KMS-11 (cell line): ENCODE results near the gene RHOU.

Source experiments
- H2AFZ ChIP-seq: fragments of 200-600 bp; sonication (generic); 2 replicates; pipeline ENCODE4 v1.6.1; 2016; ENCODE audit warnings: antibody characterized with exemption, mixed run types, low read depth
- H3K27ac ChIP-seq: fragments of 200-600 bp; sonication (generic); 2 replicates; pipeline ENCODE4 v1.6.1; 2016; ENCODE audit warnings: mild to moderate bottlenecking, mixed run types
- H3K27me3 ChIP-seq: fragments of 200-600 bp; sonication (generic); 2 replicates; pipeline ENCODE4 v1.6.1; 2017; ENCODE audit warnings: mild to moderate bottlenecking, low read depth, mixed run types, moderate library complexity; ENCODE audit not compliant: insufficient read depth
- H3K36me3 ChIP-seq: fragments of 200-600 bp; sonication (generic); 2 replicates; pipeline ENCODE4 v1.6.1; 2017; ENCODE audit warnings: mild to moderate bottlenecking, mixed run types; ENCODE audit not compliant: insufficient read depth
- H3K4me1 ChIP-seq: fragments of 200-600 bp; sonication (generic); 2 replicates; pipeline ENCODE4 v1.6.1; 2016; ENCODE audit warnings: mild to moderate bottlenecking, low read depth, mixed run types; ENCODE audit not compliant: poor library complexity, severe bottlenecking
- H3K4me2 ChIP-seq: fragments of 200-600 bp; sonication (generic); 2 replicates; pipeline ENCODE4 v1.7.0; 2016; ENCODE audit warnings: mild to moderate bottlenecking, mixed run types
- H3K4me3 ChIP-seq: fragments of 200-600 bp; sonication (generic); IDR thresholded peaks from 2 replicates; pipeline ENCODE4 v1.6.1; 2017; ENCODE audit warnings: low read depth, low read length, mixed read lengths; ENCODE audit not compliant: insufficient read depth
- H3K79me2 ChIP-seq: fragments of 200-600 bp; sonication (generic); 2 replicates; pipeline ENCODE4 v1.6.1; 2016; ENCODE audit warnings: low read depth, mixed run types; ENCODE audit not compliant: insufficient read depth
- H3K9ac ChIP-seq: fragments of 200-600 bp; sonication (generic); 2 replicates; pipeline ENCODE4 v1.6.1; 2016; ENCODE audit warnings: mild to moderate bottlenecking, mixed run types
- H4K20me1 ChIP-seq: fragments of 200-600 bp; sonication (generic); 2 replicates; pipeline ENCODE4 v1.6.1; 2016; ENCODE audit warnings: mild to moderate bottlenecking, mixed run types; ENCODE audit not compliant: insufficient read depth
- CTCF ChIP-seq: fragments of 200-600 bp; sonication (generic); conservative IDR thresholded peaks from 2 replicates; pipeline ENCODE4 v1.6.1; 2017; ENCODE audit warnings: low read depth, mild to moderate bottlenecking, antibody characterized with exemption, low read length, moderate library complexity, mixed read lengths

The RHOU gene

DNA sequence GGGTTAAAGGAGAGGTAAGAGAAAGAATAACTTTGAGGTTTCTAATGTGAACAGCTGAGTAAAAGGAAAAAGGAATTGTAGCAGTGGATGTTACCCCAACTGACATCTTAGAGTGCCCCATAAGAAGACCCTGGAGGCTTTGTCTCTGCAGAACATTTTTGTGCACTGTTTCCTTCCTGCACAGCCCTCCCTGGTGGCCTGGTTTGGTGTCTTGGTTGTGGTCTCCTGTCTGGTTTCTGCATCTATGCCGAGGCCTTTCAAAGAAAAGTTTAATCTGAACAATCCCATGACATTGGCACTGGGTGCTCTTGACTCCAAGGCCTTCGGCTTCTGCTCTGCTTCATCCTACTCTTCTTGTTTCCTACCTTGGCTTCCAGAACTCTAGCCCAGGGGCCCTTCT is 57.8 kb downstream of the RHOU start:
- Histone ChIP-seq H3K27me3 (no peaks in the 10 kb centered on the region), H3K4me3 (no peak overlapping the region), H4K20me1 (no peaks in the 10 kb centered on the region), H3K27ac (no peak overlapping the region), H3K4me2 (no peak overlapping the region), H3K79me2 (no peaks in the 10 kb centered on the region), H3K9ac (no peak overlapping the region), H3K4me1 (peaks cover 24% of the 10 kb centered on the region), H3K36me3 (no peaks in the 10 kb centered on the region), H2AFZ (no peak overlapping the region)
- no peak for TF ChIP-seq CTCF

GRCh38 chr1:228794173-228794572 is 58.9 kb downstream of the RHOU start:
- peak overlapping the region; percentile 19; the same call in 1 of the 2 replicates for H3K4me2 ChIP-seq

GRCh38 chr1:228794810-228795209 is 59.5 kb downstream of the RHOU start:
- H3K9ac ChIP-seq = no peak overlapping the region
- H3K27ac ChIP-seq = no peak overlapping the region
- H3K4me1 ChIP-seq = peaks cover 24% of the 10 kb centered on the region
- TF ChIP-seq CTCF = no peak
- H3K4me3 ChIP-seq = no peak overlapping the region
- H3K4me2 ChIP-seq = no peak overlapping the region
- no peaks in the 10 kb centered on the region for H3K36me3 ChIP-seq
- no peaks in the 10 kb centered on the region for H4K20me1 ChIP-seq
- H3K79me2 ChIP-seq = no peaks in the 10 kb centered on the region
- no peak overlapping the region for H2AFZ ChIP-seq
- H3K27me3 ChIP-seq = no peaks in the 10 kb centered on the region

More at GRCh38 chr1:228794173-228794572, 58.9 kb downstream of the RHOU start:
- H3K9ac ChIP-seq = no peak overlapping the region
- H3K4me3 ChIP-seq = no peak overlapping the region
- H3K4me1 ChIP-seq = peaks cover 24% of the 10 kb centered on the region
- no peaks in the 10 kb centered on the region for H3K79me2 ChIP-seq
- H3K27ac ChIP-seq = no peak overlapping the region
- TF ChIP-seq CTCF = no peak
- H2AFZ ChIP-seq = no peak overlapping the region
- H4K20me1 ChIP-seq = no peaks in the 10 kb centered on the region
- H3K27me3 ChIP-seq = no peaks in the 10 kb centered on the region
- H3K36me3 ChIP-seq = no peaks in the 10 kb centered on the region

GRCh38 chr1:228795596-228795995 is 60.3 kb downstream of the RHOU start:
- Histone ChIP-seq H3K4me2 (no peak overlapping the region), H3K36me3 (no peaks in the 10 kb centered on the region), H4K20me1 (no peaks in the 10 kb centered on the region), H3K9ac (no peak overlapping the region), H3K4me1 (peaks cover 24% of the 10 kb centered on the region), H2AFZ (no peak overlapping the region), H3K27ac (no peak overlapping the region), H3K27me3 (no peaks in the 10 kb centered on the region), H3K79me2 (no peaks in the 10 kb centered on the region), H3K4me3 (no peak overlapping the region)
- no peak for TF ChIP-seq CTCF
